ENCODE measurements around the gene FLOT2.

GRCh38 chr17:28928061-28928460 is 30.5 kb upstream of the FLOT2 start:
- TF ChIP-seq, protein P1, sequence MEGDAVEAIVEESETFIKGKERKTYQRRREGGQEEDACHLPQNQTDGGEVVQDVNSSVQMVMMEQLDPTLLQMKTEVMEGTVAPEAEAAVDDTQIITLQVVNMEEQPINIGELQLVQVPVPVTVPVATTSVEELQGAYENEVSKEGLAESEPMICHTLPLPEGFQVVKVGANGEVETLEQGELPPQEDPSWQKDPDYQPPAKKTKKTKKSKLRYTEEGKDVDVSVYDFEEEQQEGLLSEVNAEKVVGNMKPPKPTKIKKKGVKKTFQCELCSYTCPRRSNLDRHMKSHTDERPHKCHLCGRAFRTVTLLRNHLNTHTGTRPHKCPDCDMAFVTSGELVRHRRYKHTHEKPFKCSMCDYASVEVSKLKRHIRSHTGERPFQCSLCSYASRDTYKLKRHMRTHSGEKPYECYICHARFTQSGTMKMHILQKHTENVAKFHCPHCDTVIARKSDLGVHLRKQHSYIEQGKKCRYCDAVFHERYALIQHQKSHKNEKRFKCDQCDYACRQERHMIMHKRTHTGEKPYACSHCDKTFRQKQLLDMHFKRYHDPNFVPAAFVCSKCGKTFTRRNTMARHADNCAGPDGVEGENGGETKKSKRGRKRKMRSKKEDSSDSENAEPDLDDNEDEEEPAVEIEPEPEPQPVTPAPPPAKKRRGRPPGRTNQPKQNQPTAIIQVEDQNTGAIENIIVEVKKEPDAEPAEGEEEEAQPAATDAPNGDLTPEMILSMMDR (IDR thresholded peaks at IDR 0.05), result no peak
- TF ChIP-seq POLR2A (IDR thresholded peaks at IDR 0.05), result no peak

All from lower leg skin (tissue), 3 donors.